Erythroblast (primary cell): ENCODE measurements around the gene POLD3.

Experiments used
- GATA1 ChIP-seq: IDR thresholded peaks from 2 replicates; pipeline ENCODE4 v1.6.1; 2011; ENCODE audit warnings: low read depth, mild to moderate bottlenecking, control low read depth, low read length, moderate library complexity
- POLR2A ChIP-seq: IDR thresholded peaks from 2 replicates; pipeline ENCODE4 v1.6.1; 2011; ENCODE audit warnings: mild to moderate bottlenecking, low read length

DNA sequence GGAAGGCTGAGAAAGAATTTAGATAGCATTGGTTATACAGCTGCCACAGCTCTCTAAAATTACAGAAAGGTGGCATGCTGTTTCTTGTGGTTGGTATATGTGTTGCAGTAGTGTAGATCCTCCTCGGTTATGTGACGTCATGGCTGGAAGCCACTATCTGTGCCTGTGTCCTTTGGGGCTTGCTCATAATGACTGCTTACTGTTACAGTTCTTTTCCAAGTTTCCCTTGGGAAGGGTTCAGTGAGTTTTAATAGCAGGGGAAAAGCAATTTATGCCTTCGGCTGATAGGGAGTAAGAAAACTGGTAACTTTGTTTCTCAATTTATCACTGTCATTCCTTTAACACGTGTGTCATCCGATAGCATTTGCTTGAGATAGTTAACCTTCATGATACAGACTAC lies 47.2 kb downstream of the POLD3 start:
- TF ChIP-seq POLR2A: no peak
- no peak for TF ChIP-seq GATA1
